ENCODE results near the gene CTDSPL2. TPM values are rescaled to one million over a fixed set of nuclear protein-coding genes. Genes with fewer than 3 reads are reported as not detected.
"Not testable (repeated sequence)": the region's sequence is repeated elsewhere in the genome, so short reads cannot be mapped to it uniquely, and the experiment has no call there.

Gene CTDSPL2
- total RNA-seq, 2 experiments from 2014 or later: 53.1 to 55.9 TPM

- peaks cover 3% of the 10 kb centered on the region for H3K9me3 Mint-ChIP-seq
Measured at GRCh38 chr15:44441095-44441501, 13.7 kb downstream of the CTDSPL2 start.

GRCh38 chr15:44443515-44443914 lies 16.1 kb downstream of the CTDSPL2 start:
- peaks cover 24% of the 10 kb centered on the region for H3K36me3 Mint-ChIP-seq
- ChIA-PET CTCF (no interaction called here), POLR2A (no interaction called here)
- peaks cover 3% of the 10 kb centered on the region for H3K9me3 Mint-ChIP-seq
- intact Hi-C loops (cut with micrococcal nuclease): no loop called here
- no peak overlapping the region for H3K27ac Mint-ChIP-seq
- no peaks in the 10 kb centered on the region for H3K27me3 Mint-ChIP-seq
- no peak overlapping the region for H3K4me3 Mint-ChIP-seq
- H3K4me1 Mint-ChIP-seq (ENCODE audit: low read depth): peaks cover 38% of the 10 kb centered on the region
- no peak for DNase-seq

More at GRCh38 chr15:44441095-44441501, 13.7 kb downstream of the CTDSPL2 start:
- ChIA-PET POLR2A (interaction anchor here (0.6 kb wide), 1 partner anchor 14 kb away, joined by 3 read pairs; the partner anchor contains the start of gene CTDSPL2), CTCF (interaction anchor here (1.0 kb wide), 1 partner anchor 14 kb away, joined by 3 read pairs; the partner anchor contains the start of gene CTDSPL2)
- H3K27ac Mint-ChIP-seq: no peak overlapping the region
- intact Hi-C loops (cut with micrococcal nuclease): no loop called here
- no peaks in the 10 kb centered on the region for H3K27me3 Mint-ChIP-seq
- no peak for DNase-seq
- peaks cover 47% of the 10 kb centered on the region for H3K4me1 Mint-ChIP-seq (ENCODE audit: low read depth)
- H3K4me3 Mint-ChIP-seq: no peak overlapping the region
- peaks cover 20% of the 10 kb centered on the region for H3K36me3 Mint-ChIP-seq

- H3K36me3 Mint-ChIP-seq: peaks cover 13% of the 10 kb centered on the region
- DNase-seq: no peak
- ChIA-PET POLR2A (no interaction called here), CTCF (no interaction called here)
- H3K4me1 Mint-ChIP-seq (ENCODE audit: low read depth): peaks cover 39% of the 10 kb centered on the region
- intact Hi-C loops (cut with micrococcal nuclease): no loop called here
- no peak overlapping the region for H3K4me3 Mint-ChIP-seq
- no peaks in the 10 kb centered on the region for H3K27me3 Mint-ChIP-seq
- peaks cover 3% of the 10 kb centered on the region for H3K9me3 Mint-ChIP-seq
- H3K27ac Mint-ChIP-seq: no peak overlapping the region
Measured at GRCh38 chr15:44447772-44448376, 20.4 kb downstream of the CTDSPL2 start.

- Mint-ChIP-seq H3K9me3 (peaks cover 6% of the 10 kb centered on the region), H3K4me1 (ENCODE audit: low read depth) (peaks cover 47% of the 10 kb centered on the region), H3K4me3 (no peak overlapping the region), H3K27ac (no peak overlapping the region), H3K36me3 (peaks cover 15% of the 10 kb centered on the region), H3K27me3 (no peaks in the 10 kb centered on the region)
- DNase-seq: no peak
- intact Hi-C loops (cut with micrococcal nuclease): loop anchor here (2.0 to 5.0 kb wide), 2 partner anchors 37 to 51 kb away; no protein-coding TSS in a partner anchor
- ChIA-PET POLR2A (no interaction called here), CTCF (no interaction called here)
Measured at GRCh38 chr15:44450172-44450571, 22.7 kb downstream of the CTDSPL2 start.

- H3K4me1 Mint-ChIP-seq (ENCODE audit: low read depth): peaks cover 50% of the 10 kb centered on the region
- intact Hi-C loops (cut with micrococcal nuclease): loop anchor here (5.0 kb wide), 1 partner anchor 34 kb away; no protein-coding TSS in a partner anchor
Measured at GRCh38 chr15:44453578-44454283, 26.3 kb downstream of the CTDSPL2 start.

GRCh38 chr15:44458429-44458828 lies 31.0 kb downstream of the CTDSPL2 start:
- POLR2A ChIA-PET: no interaction called here
- Mint-ChIP-seq H3K9me3 (peaks cover 6% of the 10 kb centered on the region), H3K27ac (no peak overlapping the region), H3K4me1 (ENCODE audit: low read depth) (peaks cover 25% of the 10 kb centered on the region), H3K4me3 (no peak overlapping the region), H3K27me3 (no peaks in the 10 kb centered on the region), H3K36me3 (peaks cover 9% of the 10 kb centered on the region)
- intact Hi-C loops (cut with micrococcal nuclease): no loop called here
- CTCF ChIA-PET: interaction anchor here (0.7 kb wide), 1 partner anchor 10 kb away, joined by 3 read pairs; no protein-coding TSS in a partner anchor
- DNase-seq: no peak

More at GRCh38 chr15:44453578-44454283, 26.3 kb downstream of the CTDSPL2 start:
- H3K9me3 Mint-ChIP-seq, POLR2A ChIA-PET, H3K27ac Mint-ChIP-seq, DNase-seq, CTCF ChIA-PET, H3K36me3 Mint-ChIP-seq, H3K27me3 Mint-ChIP-seq, H3K4me3 Mint-ChIP-seq: not testable (repeated sequence)

GRCh38 chr15:44468709-44469385 lies 41.4 kb downstream of the CTDSPL2 start:
- POLR2A ChIA-PET: interaction anchor here (0.5 kb wide), 1 partner anchor 32 kb away, joined by 3 read pairs; no protein-coding TSS in a partner anchor
- Mint-ChIP-seq H3K27ac (peak overlapping the region; percentile 7), H3K9me3 (no peaks in the 10 kb centered on the region), H3K4me3 (no peak overlapping the region), H3K36me3 (peaks cover 17% of the 10 kb centered on the region), H3K27me3 (no peaks in the 10 kb centered on the region), H3K4me1 (ENCODE audit: low read depth) (peaks cover 17% of the 10 kb centered on the region)
- intact Hi-C loops (cut with micrococcal nuclease): loop anchor here (1.0 to 5.0 kb wide), 4 partner anchors 18 to 161 kb away; partner anchors contain the start of gene CTDSPL2
- DNase-seq: no peak
- CTCF ChIA-PET: interaction anchor here (0.7 to 1.6 kb wide), 3 partner anchors 11 to 33 kb away, joined by 3 to 6 read pairs (median 3); no protein-coding TSS in a partner anchor

GRCh38 chr15:44471885-44472455 lies 44.5 kb downstream of the CTDSPL2 start:
- no peak for DNase-seq
- peaks cover 16% of the 10 kb centered on the region for H3K4me1 Mint-ChIP-seq (ENCODE audit: low read depth)
- POLR2A ChIA-PET: no interaction called here
- no peaks in the 10 kb centered on the region for H3K9me3 Mint-ChIP-seq
- intact Hi-C loops (cut with micrococcal nuclease): no loop called here
- peaks cover 17% of the 10 kb centered on the region for H3K36me3 Mint-ChIP-seq
- H3K27me3 Mint-ChIP-seq: no peaks in the 10 kb centered on the region
- CTCF ChIA-PET: no interaction called here
- H3K4me3 Mint-ChIP-seq: no peak overlapping the region
- H3K27ac Mint-ChIP-seq: no peak overlapping the region

- Mint-ChIP-seq H3K4me1 (ENCODE audit: low read depth) (peaks cover 16% of the 10 kb centered on the region), H3K36me3 (peaks cover 4% of the 10 kb centered on the region), H3K9me3 (no peaks in the 10 kb centered on the region), H3K27me3 (no peaks in the 10 kb centered on the region), H3K4me3 (no peak overlapping the region), H3K27ac (no peak overlapping the region)
- intact Hi-C loops (cut with micrococcal nuclease): no loop called here
- ChIA-PET POLR2A (no interaction called here), CTCF (no interaction called here)
- DNase-seq: no peak
Measured at GRCh38 chr15:44479343-44479742, 51.9 kb downstream of the CTDSPL2 start.

- no peak overlapping the region for H3K27ac Mint-ChIP-seq
Measured at GRCh38 chr15:44482090-44482489, 54.7 kb downstream of the CTDSPL2 start.

GRCh38 chr15:44485880-44486279 lies 58.5 kb downstream of the CTDSPL2 start:
- no peak for DNase-seq
- intact Hi-C loops (cut with micrococcal nuclease): loop anchor here (1.0 to 5.0 kb wide), 4 partner anchors 14 to 51 kb away; partner anchors contain the start of gene EIF3J
- Mint-ChIP-seq H3K4me3 (no peak overlapping the region), H3K36me3 (peaks cover 25% of the 10 kb centered on the region), H3K27me3 (no peaks in the 10 kb centered on the region), H3K27ac (no peak overlapping the region), H3K9me3 (no peaks in the 10 kb centered on the region), H3K4me1 (ENCODE audit: low read depth) (peaks cover 42% of the 10 kb centered on the region)
- CTCF ChIA-PET: interaction anchor here (0.9 to 3.4 kb wide), 2 partner anchors 15 to 18 kb away, joined by 3 to 14 read pairs; no protein-coding TSS in a partner anchor
- POLR2A ChIA-PET: interaction anchor here (1.1 kb wide), 1 partner anchor 15 kb away, joined by 4 read pairs; no protein-coding TSS in a partner anchor

More at GRCh38 chr15:44482090-44482489, 54.7 kb downstream of the CTDSPL2 start:
- POLR2A ChIA-PET: no interaction called here
- Mint-ChIP-seq H3K9me3 (no peaks in the 10 kb centered on the region), H3K36me3 (peaks cover 3% of the 10 kb centered on the region), H3K4me3 (no peak overlapping the region), H3K4me1 (ENCODE audit: low read depth) (peaks cover 28% of the 10 kb centered on the region), H3K27me3 (no peaks in the 10 kb centered on the region)
- intact Hi-C loops (cut with micrococcal nuclease): no loop called here
- CTCF ChIA-PET: interaction anchor here (1.0 to 1.1 kb wide), 2 partner anchors 55 to 263 kb away, joined by 3 read pairs; no protein-coding TSS in a partner anchor
- no peak for DNase-seq

Measured in activated CD4-positive, alpha-beta memory T cell treated with anti-CD3 and anti-CD28 coated beads for 36 hours (primary cell).